GM20000 (cell line): ENCODE measurements around the gene SLC6A3.

Experiments
- DNase-seq: peaks from one replicate; pipeline ENCODE4 v3.0.0; 2012; ENCODE audit warnings: low spot score
- TF ChIP-seq, protein P1 (sequence below): IDR thresholded peaks from 2 replicates; pipeline ENCODE4 v1.5.1; 2012; ENCODE audit warnings: mild to moderate bottlenecking, control low read depth; ENCODE audit errors: extremely low read depth, missing control alignments

SLC6A3 gene

DNA sequence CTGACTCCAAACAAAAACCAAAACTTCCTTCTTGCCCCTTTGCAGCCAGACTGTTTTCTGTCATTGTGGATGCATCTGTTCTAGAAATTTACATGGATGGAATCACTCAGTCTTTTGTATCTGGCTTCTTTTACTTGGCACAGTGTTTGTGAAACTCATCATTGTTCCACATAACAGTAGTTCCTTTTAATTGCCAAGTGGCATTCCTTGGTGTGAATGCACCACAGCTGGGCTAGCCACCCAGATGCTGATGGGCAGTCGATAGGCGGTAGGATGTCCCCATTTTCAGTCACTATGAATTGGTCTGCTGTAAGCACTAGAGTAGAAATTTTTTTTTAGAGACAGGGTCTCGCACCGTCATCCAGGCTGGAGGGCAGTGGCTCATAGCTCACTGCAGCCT lies 94.1 kb downstream of the SLC6A3 start:
- TF ChIP-seq, protein P1, sequence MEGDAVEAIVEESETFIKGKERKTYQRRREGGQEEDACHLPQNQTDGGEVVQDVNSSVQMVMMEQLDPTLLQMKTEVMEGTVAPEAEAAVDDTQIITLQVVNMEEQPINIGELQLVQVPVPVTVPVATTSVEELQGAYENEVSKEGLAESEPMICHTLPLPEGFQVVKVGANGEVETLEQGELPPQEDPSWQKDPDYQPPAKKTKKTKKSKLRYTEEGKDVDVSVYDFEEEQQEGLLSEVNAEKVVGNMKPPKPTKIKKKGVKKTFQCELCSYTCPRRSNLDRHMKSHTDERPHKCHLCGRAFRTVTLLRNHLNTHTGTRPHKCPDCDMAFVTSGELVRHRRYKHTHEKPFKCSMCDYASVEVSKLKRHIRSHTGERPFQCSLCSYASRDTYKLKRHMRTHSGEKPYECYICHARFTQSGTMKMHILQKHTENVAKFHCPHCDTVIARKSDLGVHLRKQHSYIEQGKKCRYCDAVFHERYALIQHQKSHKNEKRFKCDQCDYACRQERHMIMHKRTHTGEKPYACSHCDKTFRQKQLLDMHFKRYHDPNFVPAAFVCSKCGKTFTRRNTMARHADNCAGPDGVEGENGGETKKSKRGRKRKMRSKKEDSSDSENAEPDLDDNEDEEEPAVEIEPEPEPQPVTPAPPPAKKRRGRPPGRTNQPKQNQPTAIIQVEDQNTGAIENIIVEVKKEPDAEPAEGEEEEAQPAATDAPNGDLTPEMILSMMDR: no peak
- no peak for DNase-seq

DNA sequence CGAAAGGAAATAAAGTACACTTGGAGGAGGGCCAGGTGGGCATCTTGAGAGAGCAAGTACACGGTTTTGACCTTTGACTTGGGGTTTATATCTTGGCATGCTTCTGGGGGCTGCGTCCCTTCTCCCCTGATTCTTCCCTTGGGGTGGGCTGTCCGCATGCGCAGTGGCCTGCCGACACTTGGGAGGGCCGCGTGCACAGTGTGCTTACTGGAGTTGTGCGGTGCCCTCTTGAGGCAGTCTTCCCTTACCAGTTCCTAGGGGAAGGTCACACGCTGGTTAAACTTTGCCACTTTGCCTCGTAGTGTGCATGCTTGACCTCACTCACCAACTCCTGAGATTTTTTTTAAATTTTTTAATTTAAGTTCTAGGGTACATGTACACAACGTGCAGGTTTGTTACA lies 96.0 kb downstream of the SLC6A3 start:
- DNase-seq: no peak
- TF ChIP-seq, protein P1: no peak

DNA sequence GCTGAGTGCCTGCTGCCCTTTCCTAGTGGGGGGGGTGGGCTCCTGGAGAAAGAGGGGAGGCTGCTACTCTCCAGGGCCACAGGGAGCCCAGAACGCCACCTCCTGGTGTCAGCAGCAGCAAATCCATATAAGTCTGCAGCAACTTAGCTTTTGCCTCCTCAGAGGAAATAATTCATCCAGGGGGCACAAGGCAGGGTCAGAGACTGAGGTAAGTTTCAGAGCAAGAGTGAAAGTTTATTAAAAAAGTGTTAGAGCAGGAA lies 96.3 kb downstream of the SLC6A3 start:
- no peak for DNase-seq
- TF ChIP-seq, protein P1: no peak

DNA sequence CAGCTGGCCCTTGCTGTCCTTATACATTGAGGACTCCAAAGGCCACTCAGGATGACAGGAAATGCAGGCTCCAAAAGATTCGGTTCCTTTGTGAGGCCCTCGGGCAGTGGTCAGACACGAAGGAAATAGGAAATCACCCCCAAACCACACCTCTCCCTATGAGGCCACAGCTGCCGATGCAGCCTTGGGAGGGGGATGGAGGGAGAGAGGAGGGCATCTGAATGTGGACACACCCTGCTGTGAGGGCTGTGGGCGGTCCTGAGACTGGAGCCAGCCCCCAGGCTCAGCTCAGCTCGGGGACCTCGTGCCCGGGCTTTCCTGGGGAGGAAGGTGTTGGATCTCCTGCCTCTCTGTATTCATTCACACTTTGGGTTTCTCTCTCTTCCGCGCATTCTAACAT lies 97.7 kb downstream of the SLC6A3 start:
- no peak for DNase-seq
- TF ChIP-seq, protein P1: no peak

DNA sequence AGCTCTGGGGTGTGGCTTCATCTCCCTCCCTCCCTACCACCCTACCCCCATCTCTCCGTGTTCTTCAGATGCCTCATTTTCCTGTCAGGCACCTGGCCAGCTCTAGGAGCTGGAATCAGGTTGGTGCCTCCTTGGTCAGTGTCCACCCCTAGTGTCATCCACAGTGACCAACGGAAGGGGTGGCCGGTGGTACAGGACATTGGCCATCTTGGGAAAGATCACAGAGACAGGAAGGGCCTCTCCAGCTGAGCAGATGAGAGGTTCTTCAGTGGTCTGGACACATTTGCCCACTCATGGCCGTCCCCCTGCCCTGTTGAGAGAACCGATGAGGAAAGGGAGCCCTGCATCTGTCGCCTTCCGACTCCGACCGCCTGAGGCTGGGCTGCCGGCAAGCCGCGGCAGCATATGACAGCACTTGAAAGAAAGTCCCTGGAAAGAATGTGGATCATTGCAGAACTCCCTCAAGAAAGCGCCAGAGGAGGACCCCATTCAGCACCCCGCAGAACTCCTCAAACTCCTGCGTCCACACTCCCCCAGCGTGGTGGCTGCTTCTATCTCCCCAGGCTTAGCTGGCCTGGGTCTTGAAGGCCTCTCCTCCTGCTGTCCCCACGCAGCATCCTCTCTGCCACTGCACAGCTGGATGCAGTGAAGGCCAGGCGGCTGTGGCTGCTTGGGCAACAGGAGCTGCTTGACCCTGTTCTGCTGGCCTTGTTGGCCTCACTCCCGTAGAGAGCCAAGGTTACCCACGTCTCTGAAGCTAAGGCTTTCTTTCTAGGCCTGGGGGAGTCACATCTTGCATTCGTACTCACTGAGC lies 98.4 kb downstream of the SLC6A3 start:
- no peak for DNase-seq
- TF ChIP-seq, protein P1: no peak

DNA sequence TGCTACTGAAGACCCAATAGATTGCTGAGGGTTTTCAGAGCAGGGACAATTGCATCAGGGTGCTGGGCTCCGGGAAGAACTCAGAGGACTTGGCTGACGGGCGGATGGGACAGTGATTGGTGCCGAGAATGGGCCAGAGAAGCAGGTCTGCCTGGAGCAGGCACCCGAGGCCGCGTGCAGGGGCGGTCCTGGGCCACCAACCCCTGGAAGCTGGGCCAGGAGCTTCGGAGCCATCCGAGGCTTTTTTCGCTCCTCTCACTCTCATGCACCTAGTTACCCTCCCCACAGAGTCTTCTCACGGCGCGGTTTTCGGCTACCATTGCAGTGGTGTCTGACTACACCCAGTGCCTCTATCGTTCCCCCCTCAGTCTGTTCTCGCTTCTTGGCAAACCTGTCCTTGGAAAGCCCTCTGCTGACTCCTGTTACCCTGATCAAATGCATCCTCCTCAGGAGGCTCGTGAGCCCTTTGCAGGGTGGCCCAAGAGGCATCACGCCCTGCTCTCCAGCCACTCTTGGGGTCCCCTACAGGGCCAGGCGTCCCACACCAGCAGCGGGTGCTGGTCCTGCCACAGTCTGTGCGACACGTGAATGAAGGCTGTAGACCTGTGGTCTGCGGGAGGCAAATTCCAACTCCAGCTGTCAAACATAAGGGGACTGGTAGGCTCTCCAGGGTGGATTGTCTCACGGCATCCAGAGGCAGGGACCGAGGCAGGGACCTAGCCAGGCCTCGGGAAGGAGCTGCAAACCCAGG lies 99.2 kb downstream of the SLC6A3 start:
- TF ChIP-seq, protein P1: no peak
- DNase-seq: no peak
